ENCODE measurements around the gene HTR4.

- no peak for TF ChIP-seq CTCF (IDR thresholded peaks at IDR 0.05; ENCODE audit: extremely low read depth in 1 of 2, insufficient read depth in 1 of 2, low read depth in 1 of 2, low read length in 2 of 2)
- TF ChIP-seq MAX (IDR thresholded peaks at IDR 0.05; ENCODE audit: insufficient read depth, insufficient read length) = no peak
- no peak for TF ChIP-seq EZH2 (IDR thresholded peaks at IDR 0.05; ENCODE audit: borderline replicate concordance, low read depth, low read length, severe bottlenecking)
- TF ChIP-seq POLR2A (IDR thresholded peaks at IDR 0.05; ENCODE audit: low read depth, low read length) = no peak
These were observed 111.5 kb downstream of the HTR4 start for GRCh38 chr5:148542812-148543211.
